ENCODE results near the gene OR2H1. TPM values are rescaled to one million over a fixed set of nuclear protein-coding genes. Genes with fewer than 3 reads are reported as not detected.

The OR2H1 gene
- polyA plus RNA-seq, 1 donor (not counting 4 experiments of a cell fraction or from before 2014, with no cell fraction given), result not detected

DNA sequence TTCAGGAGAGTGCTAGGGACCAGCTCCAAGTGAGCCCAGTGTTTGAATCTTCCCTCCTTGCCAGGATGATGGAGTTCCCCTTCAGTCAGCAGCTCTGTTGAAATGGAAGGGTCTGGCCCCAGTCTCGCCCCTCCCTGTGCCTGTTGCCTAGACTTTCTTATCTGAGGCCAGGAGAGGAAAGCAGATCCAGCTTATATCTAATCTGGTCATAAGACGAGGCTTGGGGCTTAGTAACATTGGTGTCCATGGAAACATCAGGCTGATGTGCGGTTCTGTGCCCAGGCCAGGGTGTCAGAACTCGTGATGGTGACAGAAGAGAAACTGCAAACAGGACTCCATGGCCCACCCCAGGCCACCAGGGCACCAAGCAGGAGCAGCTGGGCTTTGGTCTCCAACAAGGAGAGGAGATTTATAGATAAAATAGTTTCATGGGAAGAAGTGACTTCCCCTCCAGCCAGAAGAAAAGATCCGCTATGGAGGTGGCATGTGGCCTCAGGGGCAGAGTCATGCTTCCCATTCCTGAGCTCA, 21.0 kb downstream of the OR2H1 start:
- Histone ChIP-seq H2AFZ (ENCODE audit: control insufficient read depth, low read length) (no peak overlapping the region), H3K27ac (ENCODE audit: control insufficient read depth, insufficient read depth, low read length) (no peak overlapping the region), H3K79me2 (ENCODE audit: control insufficient read depth, insufficient read depth, low read length) (no peaks in the 10 kb centered on the region), H3K9me1 (ENCODE audit: control insufficient read depth, extremely low read depth, insufficient read depth, low read length) (no peaks in the 10 kb centered on the region), H3K4me2 (ENCODE audit: control insufficient read depth, extremely low read depth, insufficient read depth, low read depth, low read length) (no peak overlapping the region), H3K9ac (ENCODE audit: control insufficient read depth, extremely low read depth, insufficient read depth, low read length) (no peak overlapping the region), H4K20me1 (ENCODE audit: control insufficient read depth, extremely low read depth, insufficient read depth, low read length) (no peaks in the 10 kb centered on the region), H3K9me3 (ENCODE audit: control insufficient read depth, low read depth, low read length) (no peaks in the 10 kb centered on the region), H3K36me3 (ENCODE audit: control insufficient read depth in 2 of 2, extremely low read depth in 1 of 2, insufficient read depth in 2 of 2, low read length in 2 of 2) (no peaks in the 10 kb centered on the region), H3K27me3 (ENCODE audit: control insufficient read depth, extremely low read depth, insufficient read depth, low read length) (no peaks in the 10 kb centered on the region), H3K4me3 (ENCODE audit: control insufficient read depth in 2 of 3, extremely low read depth in 1 of 3, insufficient read depth in 2 of 3, low read depth in 1 of 3, low read length in 3 of 3) (no peak overlapping the region), H3K4me1 (ENCODE audit: control insufficient read depth, extremely low read depth, insufficient read depth, low read length) (no peaks in the 10 kb centered on the region)
- dilution Hi-C loops (cut with MboI; ENCODE audit: extremely low pct_ligation_motif_present, low sequenced_read_pairs), result no loop called here
- FAIRE-seq (no peak), DNase-seq (ENCODE audit: low read depth, low spot score) (no peak)
- TF ChIP-seq, protein P1, sequence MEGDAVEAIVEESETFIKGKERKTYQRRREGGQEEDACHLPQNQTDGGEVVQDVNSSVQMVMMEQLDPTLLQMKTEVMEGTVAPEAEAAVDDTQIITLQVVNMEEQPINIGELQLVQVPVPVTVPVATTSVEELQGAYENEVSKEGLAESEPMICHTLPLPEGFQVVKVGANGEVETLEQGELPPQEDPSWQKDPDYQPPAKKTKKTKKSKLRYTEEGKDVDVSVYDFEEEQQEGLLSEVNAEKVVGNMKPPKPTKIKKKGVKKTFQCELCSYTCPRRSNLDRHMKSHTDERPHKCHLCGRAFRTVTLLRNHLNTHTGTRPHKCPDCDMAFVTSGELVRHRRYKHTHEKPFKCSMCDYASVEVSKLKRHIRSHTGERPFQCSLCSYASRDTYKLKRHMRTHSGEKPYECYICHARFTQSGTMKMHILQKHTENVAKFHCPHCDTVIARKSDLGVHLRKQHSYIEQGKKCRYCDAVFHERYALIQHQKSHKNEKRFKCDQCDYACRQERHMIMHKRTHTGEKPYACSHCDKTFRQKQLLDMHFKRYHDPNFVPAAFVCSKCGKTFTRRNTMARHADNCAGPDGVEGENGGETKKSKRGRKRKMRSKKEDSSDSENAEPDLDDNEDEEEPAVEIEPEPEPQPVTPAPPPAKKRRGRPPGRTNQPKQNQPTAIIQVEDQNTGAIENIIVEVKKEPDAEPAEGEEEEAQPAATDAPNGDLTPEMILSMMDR (optimal IDR thresholded peaks at IDR 0.05 in 1 of 3, IDR thresholded peaks at IDR 0.05 in 1 of 3, conservative IDR thresholded peaks at IDR 0.05 in 1 of 3; ENCODE audit: extremely low read depth in 1 of 3, insufficient read depth in 2 of 3, low read length in 3 of 3), result no peak
- no peak for TF ChIP-seq EZH2 (IDR thresholded peaks at IDR 0.05; ENCODE audit: low read length)

DNA sequence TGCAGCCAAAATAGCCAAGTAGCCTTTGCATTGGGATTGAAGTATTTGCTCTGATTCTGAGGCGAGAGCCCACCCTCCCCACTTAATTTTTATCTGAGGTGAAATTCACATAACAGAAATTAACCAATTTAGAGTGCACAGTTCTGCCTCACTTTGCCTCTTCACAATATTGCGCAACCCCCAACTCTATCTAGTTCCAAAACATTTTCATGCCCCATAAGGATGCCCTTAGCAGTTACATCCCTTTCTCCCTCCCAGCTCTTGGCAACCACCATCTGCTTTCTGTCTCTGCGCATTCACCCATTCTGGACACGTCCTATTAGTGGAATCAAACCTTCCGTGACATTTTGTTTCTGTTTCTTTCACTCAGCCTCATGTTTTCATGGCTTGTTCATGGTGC, 21.8 kb downstream of the OR2H1 start:
- FAIRE-seq (no peak), DNase-seq (ENCODE audit: low read depth, low spot score) (no peak)
- Histone ChIP-seq H3K9me3 (ENCODE audit: control insufficient read depth, low read depth, low read length) (no peaks in the 10 kb centered on the region), H4K20me1 (ENCODE audit: control insufficient read depth, extremely low read depth, insufficient read depth, low read length) (no peaks in the 10 kb centered on the region), H3K4me1 (ENCODE audit: control insufficient read depth, extremely low read depth, insufficient read depth, low read length) (no peaks in the 10 kb centered on the region), H3K9me1 (ENCODE audit: control insufficient read depth, extremely low read depth, insufficient read depth, low read length) (no peaks in the 10 kb centered on the region), H3K27ac (ENCODE audit: control insufficient read depth, insufficient read depth, low read length) (no peak overlapping the region), H3K27me3 (ENCODE audit: control insufficient read depth, extremely low read depth, insufficient read depth, low read length) (no peaks in the 10 kb centered on the region), H3K4me3 (ENCODE audit: control insufficient read depth in 2 of 3, extremely low read depth in 1 of 3, insufficient read depth in 2 of 3, low read depth in 1 of 3, low read length in 3 of 3) (no peak overlapping the region), H3K4me2 (ENCODE audit: control insufficient read depth, extremely low read depth, insufficient read depth, low read depth, low read length) (no peak overlapping the region), H3K79me2 (ENCODE audit: control insufficient read depth, insufficient read depth, low read length) (no peaks in the 10 kb centered on the region), H3K36me3 (ENCODE audit: control insufficient read depth in 2 of 2, extremely low read depth in 1 of 2, insufficient read depth in 2 of 2, low read length in 2 of 2) (no peaks in the 10 kb centered on the region), H3K9ac (ENCODE audit: control insufficient read depth, extremely low read depth, insufficient read depth, low read length) (no peak overlapping the region), H2AFZ (ENCODE audit: control insufficient read depth, low read length) (no peak overlapping the region)
- TF ChIP-seq, protein P1 (optimal IDR thresholded peaks at IDR 0.05 in 1 of 3, IDR thresholded peaks at IDR 0.05 in 1 of 3, conservative IDR thresholded peaks at IDR 0.05 in 1 of 3; ENCODE audit: extremely low read depth in 1 of 3, insufficient read depth in 2 of 3, low read length in 3 of 3), result no peak
- no peak for TF ChIP-seq EZH2 (IDR thresholded peaks at IDR 0.05; ENCODE audit: low read length)
- dilution Hi-C loops (cut with MboI; ENCODE audit: extremely low pct_ligation_motif_present, low sequenced_read_pairs), result no loop called here

Measured in keratinocyte (primary cell).